HG03342 (cell line): Measurements from ENCODE around the gene GHSR.

Experiments
- ATAC-seq: cut with Tn5 transposase; IDR thresholded peaks from one replicate; pipeline ENCODE4 v1.9.1; 2021; ENCODE audit warnings: mild to moderate bottlenecking, moderate library complexity; ENCODE audit not compliant: unreplicated experiment

GHSR gene

GRCh38 chr3:172447611-172448579, at the start of gene GHSR:
TSS of gene GHSR (minus strand) at chr3:172448456. CDS start at chr3:172448413, 43 bp downstream.
- ATAC-seq, result no peak

GRCh38 chr3:172490198-172490669, 42.0 kb upstream of the GHSR start:
- peak; percentile 87 for ATAC-seq

DNA sequence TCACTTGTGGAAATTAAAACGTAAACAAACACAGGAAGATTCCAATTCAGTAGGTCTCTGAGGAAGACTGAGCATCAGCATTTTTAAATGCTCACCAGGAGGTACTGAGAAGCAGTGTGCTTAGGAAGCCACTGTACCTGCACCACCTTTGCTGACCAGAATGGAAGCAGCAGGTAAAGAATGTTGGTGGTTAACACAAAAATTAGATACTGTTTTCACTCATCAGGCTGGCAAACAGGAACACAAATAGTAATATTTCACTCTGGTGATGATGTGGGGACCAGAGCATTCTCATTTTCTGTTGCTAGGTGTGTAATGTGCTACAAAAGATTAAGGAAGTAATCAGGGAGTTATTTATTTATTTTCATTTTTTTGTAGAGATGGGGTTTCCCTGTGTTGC, 29.9 kb upstream of the GHSR start:
- peak; percentile 44 for ATAC-seq

DNA sequence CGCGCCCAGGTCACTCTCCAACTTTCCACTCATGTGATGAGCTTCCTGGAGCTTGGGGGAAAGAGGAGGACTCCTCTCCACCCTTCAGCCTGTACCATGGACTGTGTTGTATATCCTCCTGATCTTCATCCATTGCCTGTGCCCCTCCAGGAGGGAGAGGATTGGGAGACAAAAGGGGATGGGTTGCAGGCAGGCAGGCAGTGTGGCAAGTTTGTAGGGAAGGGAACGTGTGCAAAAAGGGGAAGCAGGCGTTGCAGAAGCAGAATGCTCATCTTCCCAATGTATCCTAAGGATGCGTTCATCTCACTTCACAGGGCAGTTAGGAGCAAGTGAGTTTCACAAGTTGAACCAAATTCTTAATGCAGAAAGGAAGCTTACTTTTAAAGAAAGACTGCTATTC, 28.1 kb upstream of the GHSR start:
- no peak for ATAC-seq

DNA sequence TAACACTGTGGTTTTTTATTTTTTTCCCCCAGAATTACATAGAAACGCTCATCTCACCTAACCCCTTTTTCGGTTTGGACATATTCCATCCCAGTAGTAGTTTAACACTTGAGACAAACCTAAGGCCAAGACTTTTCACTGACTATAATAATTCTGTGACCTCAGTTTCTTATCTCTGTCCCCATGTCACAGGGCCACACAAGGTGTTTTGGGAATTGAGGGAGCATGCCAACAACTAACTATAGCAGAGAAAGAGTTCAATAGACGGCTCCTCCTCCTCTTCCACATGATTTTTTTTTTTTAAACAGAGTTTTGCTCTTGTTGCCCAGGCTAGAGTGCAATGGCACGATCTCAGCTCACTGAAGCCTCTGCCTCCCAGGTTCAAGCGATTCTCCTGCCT, 27.4 kb upstream of the GHSR start:
- no peak for ATAC-seq

GRCh38 chr3:172471903-172472302, 23.6 kb upstream of the GHSR start:
- ATAC-seq, result no peak

GRCh38 chr3:172470588-172470987, 22.3 kb upstream of the GHSR start:
- no peak for ATAC-seq

GRCh38 chr3:172467170-172467824, 19.0 kb upstream of the GHSR start:
- ATAC-seq, result no peak

- ATAC-seq, result no peak
Measured at GRCh38 chr3:172466553-172467130, 18.4 kb upstream of the GHSR start.

DNA sequence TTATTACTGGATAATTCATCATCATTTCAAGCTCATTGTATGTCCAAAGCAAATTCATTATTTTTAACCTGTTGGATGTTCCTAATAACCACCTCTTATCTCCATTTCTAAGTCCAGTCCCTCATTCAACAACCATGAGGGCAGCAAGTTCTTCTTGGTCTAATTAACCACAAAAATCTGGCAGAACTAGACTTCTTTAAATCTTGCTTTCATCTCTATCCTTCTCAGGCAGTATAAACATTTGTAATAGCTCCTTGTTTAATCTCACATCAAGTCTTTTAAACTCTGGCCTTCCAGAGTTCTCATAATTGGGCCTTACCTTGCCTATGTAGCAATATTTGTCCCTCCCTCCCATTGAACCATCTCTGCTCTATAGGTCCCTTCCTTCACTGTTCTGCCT, 17.0 kb upstream of the GHSR start:
- ATAC-seq, result no peak

GRCh38 chr3:172464306-172464705, 16.1 kb upstream of the GHSR start:
- no peak for ATAC-seq

DNA sequence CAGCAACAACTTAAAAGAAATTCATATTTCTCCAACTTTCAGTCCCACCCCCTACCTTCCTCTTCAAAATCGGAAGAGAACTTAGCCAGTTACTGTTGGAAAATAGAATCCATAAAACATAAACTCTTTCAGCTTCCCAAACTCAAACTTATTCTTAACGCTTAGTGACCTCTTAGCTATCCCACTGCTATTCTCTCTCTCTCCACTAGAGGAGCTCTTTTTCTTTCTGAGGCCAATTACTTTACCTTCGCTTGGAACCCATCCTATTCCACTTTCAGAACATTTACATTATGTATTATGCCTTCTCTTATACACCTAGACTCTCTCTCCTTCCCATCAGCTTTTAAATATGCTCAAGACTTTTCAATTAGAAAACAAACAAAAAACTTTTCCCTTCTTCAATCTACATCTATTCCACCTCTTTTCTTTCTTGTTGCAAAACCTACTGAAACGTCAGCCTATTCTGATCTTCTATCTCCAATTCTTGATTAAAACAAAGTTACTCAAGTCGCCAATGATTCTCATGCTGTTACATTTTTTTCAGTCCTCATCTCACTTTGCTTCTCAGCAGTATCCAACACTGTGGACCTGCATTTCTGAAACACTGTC, 13.4 kb upstream of the GHSR start:
- ATAC-seq, result peak; percentile 67

GRCh38 chr3:172456404-172456803, 8.1 kb upstream of the GHSR start:
- no peak for ATAC-seq

DNA sequence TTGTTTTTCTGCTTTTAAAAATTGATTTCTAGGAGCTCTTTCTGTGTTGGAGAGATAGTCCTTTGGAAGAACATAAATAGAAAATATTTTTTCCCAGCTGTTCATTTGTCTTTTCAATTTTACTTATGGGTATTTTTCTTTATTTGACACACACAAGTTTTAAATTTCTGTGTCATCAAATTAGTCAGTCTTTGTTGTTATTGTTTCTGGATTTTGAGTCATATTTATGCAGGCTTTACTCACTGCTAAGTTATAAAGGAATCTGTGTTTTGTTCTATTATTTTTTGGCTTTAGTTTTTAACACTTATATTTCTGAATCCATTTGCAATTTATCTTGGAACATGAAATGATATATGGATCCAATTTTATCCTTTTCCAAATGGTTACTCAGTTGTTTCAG, 5.9 kb upstream of the GHSR start:
- no peak for ATAC-seq

DNA sequence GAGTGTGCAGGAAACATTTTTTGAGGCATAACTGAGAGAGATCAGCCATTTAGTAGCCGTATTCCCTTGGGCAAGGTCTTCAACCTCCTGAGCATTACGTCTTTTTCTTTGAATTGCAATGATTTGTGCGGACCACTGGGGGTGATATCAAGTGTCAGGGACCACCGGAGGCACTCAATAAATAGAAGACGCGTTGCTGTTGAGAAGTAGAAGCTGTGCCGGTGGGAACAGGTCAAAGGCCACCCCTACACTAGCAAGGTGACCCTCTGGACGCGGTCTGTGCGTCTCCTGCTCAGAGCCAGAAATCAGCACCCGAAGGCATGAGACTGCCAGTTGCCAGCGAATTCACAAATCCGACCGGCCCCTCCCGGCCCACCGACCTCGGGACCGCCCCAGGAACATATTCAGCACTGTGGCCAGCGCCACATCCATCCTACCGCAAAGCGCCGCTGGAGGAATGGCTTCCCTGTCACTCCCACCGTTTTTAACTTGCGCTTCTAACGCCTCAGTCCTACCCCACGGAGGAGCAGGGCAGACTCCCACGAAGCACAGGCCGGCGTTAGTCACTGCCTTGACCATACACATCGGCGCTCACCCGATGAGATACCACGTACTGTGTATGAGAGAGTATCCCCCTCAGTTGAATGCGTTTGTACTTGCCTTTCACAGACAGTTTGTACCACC, 1.4 kb upstream of the GHSR start:
- ATAC-seq, result no peak

- no peak for ATAC-seq
Measured at GRCh38 chr3:172448661-172449465, 607 bp upstream of the GHSR start.

- ATAC-seq, result no peak
Measured at GRCh38 chr3:172446198-172446597, 2.1 kb downstream of the GHSR start.

DNA sequence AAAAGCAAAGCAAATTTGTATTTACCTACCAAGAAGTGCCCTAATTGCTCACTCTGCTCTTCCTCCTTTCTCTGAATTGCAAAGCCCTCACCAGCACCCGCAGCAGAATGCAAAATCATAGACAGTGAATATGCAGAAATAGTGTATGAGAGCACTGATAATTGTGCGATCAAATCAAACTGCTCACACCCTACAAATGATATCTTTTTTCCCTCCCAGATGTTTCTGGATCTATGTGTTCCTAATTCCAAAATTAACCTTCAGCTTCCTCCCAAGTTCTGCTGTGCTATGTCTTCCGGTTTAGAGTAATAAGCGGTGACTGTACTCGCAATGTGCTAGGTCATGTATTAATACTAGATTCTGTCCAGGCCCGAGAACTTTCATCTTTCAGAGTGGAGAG, 3.4 kb downstream of the GHSR start:
- ATAC-seq, result no peak

DNA sequence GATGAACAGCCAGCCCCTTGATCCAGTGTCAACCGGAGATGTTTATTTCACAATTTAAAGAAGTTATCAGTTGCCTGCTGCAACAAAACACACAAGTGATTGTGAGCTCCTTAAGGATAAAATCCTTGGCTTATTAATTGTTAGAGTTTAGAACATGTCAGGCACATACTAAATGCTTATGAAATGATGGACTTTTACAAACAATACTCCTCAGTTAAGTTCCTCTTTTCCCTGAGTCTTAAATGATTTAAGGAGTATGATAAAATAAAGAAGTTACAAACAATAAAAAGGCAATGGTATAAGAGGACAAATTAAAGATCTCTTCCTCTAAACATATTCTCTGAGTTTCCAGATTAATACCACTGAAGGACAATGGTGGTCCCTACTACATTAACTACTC, 5.7 kb downstream of the GHSR start:
- no peak for ATAC-seq

GRCh38 chr3:172441581-172441980, 6.7 kb downstream of the GHSR start:
- no peak for ATAC-seq
